Measurements from ENCODE around the gene TRIM48. TPM values are rescaled to one million over a fixed set of nuclear protein-coding genes. Genes with fewer than 3 reads are reported as not detected.

The TRIM48 gene
- total RNA-seq (2022; extraction: Qiagen RNA extraction; ENCODE audit: low read depth) = not detected in 5 replicates

GRCh38 chr11:55261855-55262254, at the start of gene TRIM48:
TRIM48 (plus strand) TSS chr11:55262155; CDS start chr11:55262268, 113 bp downstream.

Other genes starting within 250 kb of the TRIM48 start
- not detected in 5 replicates for gene OR4A16, start 81.0 kb downstream of the TRIM48 start, total RNA-seq (2022; extraction: Qiagen RNA extraction; ENCODE audit: low read depth)
- not detected in 5 replicates for gene OR4A15, start 105.8 kb downstream of the TRIM48 start, total RNA-seq (2022; extraction: Qiagen RNA extraction; ENCODE audit: low read depth)